ENCODE data around the gene CLDN22.
"Not testable (repeated sequence)": the region's sequence is repeated elsewhere in the genome, so short reads cannot be mapped to it uniquely, and the experiment has no call there.

DNA sequence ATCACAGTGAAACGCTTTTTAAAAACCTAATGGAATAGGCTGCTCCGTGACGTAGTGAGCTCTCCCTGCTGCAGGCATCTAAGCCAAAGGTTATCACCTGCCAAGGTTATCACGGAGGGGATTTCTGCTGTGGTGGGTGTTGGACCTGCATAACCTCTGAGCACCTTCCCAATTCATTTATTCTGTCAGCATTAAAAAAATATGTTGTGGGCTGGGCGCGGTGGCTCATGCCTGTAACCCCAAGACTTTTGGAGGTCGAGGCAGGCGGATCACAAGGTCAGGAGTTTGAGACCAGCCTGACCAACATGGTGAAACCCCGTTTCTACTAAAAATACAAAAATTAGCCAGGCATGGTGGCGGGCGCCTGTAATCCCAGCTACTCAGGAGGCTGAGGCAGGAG, 4.0 kb upstream of the CLDN22 start:
- TF ChIP-seq RNF2 (IDR thresholded peaks at IDR 0.05; ENCODE audit: borderline replicate concordance, low read depth); SMC3 (IDR thresholded peaks at IDR 0.05); BHLHE40 (IDR thresholded peaks at IDR 0.05; ENCODE audit: low read depth, low read length); POLR2A (IDR thresholded peaks at IDR 0.05; ENCODE audit: low read length); MYC (IDR thresholded peaks at IDR 0.05; ENCODE audit: borderline replicate concordance, low read length); RAD21 (conservative IDR thresholded peaks at IDR 0.05 in 1 of 2, IDR thresholded peaks at IDR 0.05 in 1 of 2); PHF8 (IDR thresholded peaks at IDR 0.05; ENCODE audit: borderline replicate concordance, low read depth); ZC3H11A (IDR thresholded peaks at IDR 0.05): not testable (repeated sequence)
- TF ChIP-seq, protein P1, sequence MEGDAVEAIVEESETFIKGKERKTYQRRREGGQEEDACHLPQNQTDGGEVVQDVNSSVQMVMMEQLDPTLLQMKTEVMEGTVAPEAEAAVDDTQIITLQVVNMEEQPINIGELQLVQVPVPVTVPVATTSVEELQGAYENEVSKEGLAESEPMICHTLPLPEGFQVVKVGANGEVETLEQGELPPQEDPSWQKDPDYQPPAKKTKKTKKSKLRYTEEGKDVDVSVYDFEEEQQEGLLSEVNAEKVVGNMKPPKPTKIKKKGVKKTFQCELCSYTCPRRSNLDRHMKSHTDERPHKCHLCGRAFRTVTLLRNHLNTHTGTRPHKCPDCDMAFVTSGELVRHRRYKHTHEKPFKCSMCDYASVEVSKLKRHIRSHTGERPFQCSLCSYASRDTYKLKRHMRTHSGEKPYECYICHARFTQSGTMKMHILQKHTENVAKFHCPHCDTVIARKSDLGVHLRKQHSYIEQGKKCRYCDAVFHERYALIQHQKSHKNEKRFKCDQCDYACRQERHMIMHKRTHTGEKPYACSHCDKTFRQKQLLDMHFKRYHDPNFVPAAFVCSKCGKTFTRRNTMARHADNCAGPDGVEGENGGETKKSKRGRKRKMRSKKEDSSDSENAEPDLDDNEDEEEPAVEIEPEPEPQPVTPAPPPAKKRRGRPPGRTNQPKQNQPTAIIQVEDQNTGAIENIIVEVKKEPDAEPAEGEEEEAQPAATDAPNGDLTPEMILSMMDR (IDR thresholded peaks at IDR 0.05) = not testable (repeated sequence)
